Gastrocnemius medialis (tissue), 4 donors: Measurements from ENCODE around the gene COL4A1.

Experiments
- POLR2A ChIP-seq, 2 donors: fragments of 450-650 bp; IDR thresholded peaks; one replicate each; pipeline ENCODE4 v1.6.1; 2017; ENCODE audit warnings: antibody characterized with exemption in 2 of 2, mild to moderate bottlenecking in 2 of 2, moderate library complexity in 2 of 2
- TF ChIP-seq, protein P1 (sequence below), 5 experiments: fragments of 450-650 bp in 3 of 5; fragments of 200-600 bp in 2 of 5; sonication (generic) in 2 of 5; IDR thresholded peaks in 4 of 5; conservative IDR thresholded peaks in 1 of 5; 1 replicate in 4 of 5; 2 replicates in 1 of 5; pipeline ENCODE4 v1.5.1; 2016 to 2019; ENCODE audit warnings: antibody characterized with exemption in 5 of 5, mild to moderate bottlenecking in 3 of 5, moderate library complexity in 3 of 5

DNA sequence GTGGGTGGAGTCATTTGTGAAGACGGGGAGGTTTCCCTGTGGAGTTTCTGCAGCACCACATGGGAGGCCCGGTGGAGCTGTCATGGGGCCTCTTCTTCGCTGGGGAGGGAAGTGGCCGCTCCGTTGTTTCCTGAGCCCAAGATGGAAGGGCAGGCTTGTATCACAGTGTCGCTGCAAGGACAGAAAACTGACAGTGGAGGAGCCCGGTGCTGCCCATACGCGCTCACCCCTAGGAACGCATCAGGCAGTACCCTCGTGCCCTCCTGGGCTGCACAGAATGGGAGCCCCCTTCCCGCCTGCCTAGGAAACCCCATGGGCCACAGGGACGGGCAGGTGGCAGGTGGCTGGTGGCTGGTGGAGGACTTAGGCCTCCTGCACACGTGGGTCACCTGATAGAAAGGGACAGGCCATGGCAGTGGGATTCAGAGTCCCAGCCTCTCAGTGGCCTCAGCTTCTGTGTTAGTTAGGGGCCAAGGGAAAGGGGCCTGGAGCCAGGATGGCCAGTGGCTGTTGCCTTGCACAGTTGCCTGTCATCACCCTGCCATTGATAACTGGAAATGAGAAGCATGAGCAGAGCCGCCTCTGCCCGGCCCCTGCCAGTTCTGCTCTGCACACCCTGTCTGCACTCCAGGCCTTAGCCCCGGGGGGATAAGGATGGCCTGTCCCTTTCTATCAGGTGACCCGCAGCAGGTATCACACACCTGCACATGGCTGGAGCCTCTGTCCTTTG, 7.7 kb upstream of the COL4A1 start:
- TF ChIP-seq, protein P1, sequence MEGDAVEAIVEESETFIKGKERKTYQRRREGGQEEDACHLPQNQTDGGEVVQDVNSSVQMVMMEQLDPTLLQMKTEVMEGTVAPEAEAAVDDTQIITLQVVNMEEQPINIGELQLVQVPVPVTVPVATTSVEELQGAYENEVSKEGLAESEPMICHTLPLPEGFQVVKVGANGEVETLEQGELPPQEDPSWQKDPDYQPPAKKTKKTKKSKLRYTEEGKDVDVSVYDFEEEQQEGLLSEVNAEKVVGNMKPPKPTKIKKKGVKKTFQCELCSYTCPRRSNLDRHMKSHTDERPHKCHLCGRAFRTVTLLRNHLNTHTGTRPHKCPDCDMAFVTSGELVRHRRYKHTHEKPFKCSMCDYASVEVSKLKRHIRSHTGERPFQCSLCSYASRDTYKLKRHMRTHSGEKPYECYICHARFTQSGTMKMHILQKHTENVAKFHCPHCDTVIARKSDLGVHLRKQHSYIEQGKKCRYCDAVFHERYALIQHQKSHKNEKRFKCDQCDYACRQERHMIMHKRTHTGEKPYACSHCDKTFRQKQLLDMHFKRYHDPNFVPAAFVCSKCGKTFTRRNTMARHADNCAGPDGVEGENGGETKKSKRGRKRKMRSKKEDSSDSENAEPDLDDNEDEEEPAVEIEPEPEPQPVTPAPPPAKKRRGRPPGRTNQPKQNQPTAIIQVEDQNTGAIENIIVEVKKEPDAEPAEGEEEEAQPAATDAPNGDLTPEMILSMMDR (IDR thresholded peaks at IDR 0.05 in 4 of 5, conservative IDR thresholded peaks at IDR 0.05 in 1 of 5), result no peak
- no peak for TF ChIP-seq POLR2A (IDR thresholded peaks at IDR 0.05)
